Measurements from ENCODE around the gene FRMD1.

DNA sequence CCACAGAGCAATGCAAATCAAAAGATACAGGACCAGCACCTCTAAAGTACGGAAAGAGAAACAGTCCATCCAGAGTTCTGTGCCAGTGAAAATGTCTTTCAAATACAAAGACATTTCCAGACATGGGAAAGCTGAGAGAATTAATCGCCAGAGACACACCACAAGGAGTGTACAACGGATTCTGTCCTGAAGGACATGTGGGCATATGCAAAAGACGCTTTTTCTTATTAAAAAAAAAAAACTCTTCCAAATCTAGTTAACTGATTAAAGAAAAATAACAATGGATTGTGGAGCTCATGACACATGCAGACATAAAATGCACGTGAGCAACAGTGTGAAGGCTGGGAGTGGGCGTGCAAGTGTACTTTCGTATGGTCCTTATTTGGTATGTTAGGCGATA, 58.8 kb downstream of the FRMD1 start:
- TF ChIP-seq, protein P1, sequence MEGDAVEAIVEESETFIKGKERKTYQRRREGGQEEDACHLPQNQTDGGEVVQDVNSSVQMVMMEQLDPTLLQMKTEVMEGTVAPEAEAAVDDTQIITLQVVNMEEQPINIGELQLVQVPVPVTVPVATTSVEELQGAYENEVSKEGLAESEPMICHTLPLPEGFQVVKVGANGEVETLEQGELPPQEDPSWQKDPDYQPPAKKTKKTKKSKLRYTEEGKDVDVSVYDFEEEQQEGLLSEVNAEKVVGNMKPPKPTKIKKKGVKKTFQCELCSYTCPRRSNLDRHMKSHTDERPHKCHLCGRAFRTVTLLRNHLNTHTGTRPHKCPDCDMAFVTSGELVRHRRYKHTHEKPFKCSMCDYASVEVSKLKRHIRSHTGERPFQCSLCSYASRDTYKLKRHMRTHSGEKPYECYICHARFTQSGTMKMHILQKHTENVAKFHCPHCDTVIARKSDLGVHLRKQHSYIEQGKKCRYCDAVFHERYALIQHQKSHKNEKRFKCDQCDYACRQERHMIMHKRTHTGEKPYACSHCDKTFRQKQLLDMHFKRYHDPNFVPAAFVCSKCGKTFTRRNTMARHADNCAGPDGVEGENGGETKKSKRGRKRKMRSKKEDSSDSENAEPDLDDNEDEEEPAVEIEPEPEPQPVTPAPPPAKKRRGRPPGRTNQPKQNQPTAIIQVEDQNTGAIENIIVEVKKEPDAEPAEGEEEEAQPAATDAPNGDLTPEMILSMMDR (IDR thresholded peaks at IDR 0.05), result no peak
- TF ChIP-seq EZH2 (IDR thresholded peaks at IDR 0.05; ENCODE audit: borderline replicate concordance, insufficient read depth, low read depth, low read length, poor library complexity, severe bottlenecking), result no peak
